SK-N-SH treated with all-trans-retinoic acid at 6 μM for 48 hours (cell line): ENCODE measurements around the gene CPVL.

Experiments used
- ATAC-seq: fragments of 200-7000 bp; cut with Tn5 transposase; 3 replicates; pipeline ENCODE4 v1.9.1; 2020; ENCODE audit warnings: mild to moderate bottlenecking, moderate library complexity
- ARNTL ChIP-seq: fragments of 450-650 bp; formaldehyde crosslinking; IDR thresholded peaks from 2 replicates; pipeline ENCODE4 v1.5.0; 2020; ENCODE audit warnings: low read depth, mild to moderate bottlenecking, moderate library complexity, borderline replicate concordance
- BACH2 ChIP-seq: fragments of 250-450 bp; sonication (Bioruptor Pico); IDR thresholded peaks from 2 replicates; pipeline ENCODE4 v1.9.0; 2021; ENCODE audit warnings: mild to moderate bottlenecking, borderline replicate concordance
- CSDC2 ChIP-seq: fragments of 250-450 bp; sonication (Bioruptor Pico); IDR thresholded peaks from 2 replicates; pipeline ENCODE4 v1.5.0; 2020; ENCODE audit warnings: mild to moderate bottlenecking, moderate library complexity
- ESRRG ChIP-seq: fragments of 250-450 bp; sonication (Bioruptor Pico); IDR thresholded peaks from 2 replicates; pipeline ENCODE4 v1.6.1; 2021; ENCODE audit warnings: mild to moderate bottlenecking
- GLIS3 ChIP-seq: fragments of 250-450 bp; sonication (Bioruptor Pico); IDR thresholded peaks from 2 replicates; pipeline ENCODE4 v1.5.0; 2020; ENCODE audit warnings: mild to moderate bottlenecking, moderate library complexity
- ISL1 ChIP-seq: fragments of 250-450 bp; sonication (Bioruptor Pico); IDR thresholded peaks from 2 replicates; pipeline ENCODE4 v2.1.2; 2022; ENCODE audit warnings: mild to moderate bottlenecking, moderate library complexity
- PATZ1 ChIP-seq: fragments of 250-450 bp; sonication (Bioruptor Pico); IDR thresholded peaks from 2 replicates; pipeline ENCODE4 v1.8.0; 2020; ENCODE audit warnings: mild to moderate bottlenecking, moderate library complexity, borderline replicate concordance
- PPARA ChIP-seq: fragments of 250-450 bp; sonication (Bioruptor Pico); IDR thresholded peaks from 2 replicates; pipeline ENCODE4 v1.5.0; 2020; ENCODE audit warnings: mild to moderate bottlenecking, borderline replicate concordance
- RARB ChIP-seq: fragments of 250-450 bp; sonication (Bioruptor Pico); IDR thresholded peaks from 2 replicates; pipeline ENCODE4 v1.8.0; 2021; ENCODE audit warnings: mild to moderate bottlenecking, moderate library complexity
- SNAI2 ChIP-seq: fragments of 250-450 bp; sonication (Bioruptor Pico); IDR thresholded peaks from 2 replicates; pipeline ENCODE4 v1.5.0; 2020; ENCODE audit warnings: mild to moderate bottlenecking, moderate library complexity
- TCF4 ChIP-seq: fragments of 250-450 bp; sonication (Bioruptor Pico); IDR thresholded peaks from 2 replicates; pipeline ENCODE4 v1.8.0; 2021; ENCODE audit warnings: mild to moderate bottlenecking, moderate library complexity, borderline replicate concordance
- TOX ChIP-seq: fragments of 250-450 bp; sonication (Bioruptor Pico); IDR thresholded peaks from 2 replicates; pipeline ENCODE4 v1.8.0; 2021; ENCODE audit warnings: mild to moderate bottlenecking, moderate library complexity, borderline replicate concordance
- ZC3H10 ChIP-seq: fragments of 250-450 bp; sonication (Bioruptor Pico); IDR thresholded peaks from 2 replicates; pipeline ENCODE4 v1.5.1; 2021; ENCODE audit warnings: mild to moderate bottlenecking, moderate library complexity
- ZFP3 ChIP-seq: fragments of 250-450 bp; sonication (Bioruptor Pico); IDR thresholded peaks from 2 replicates; pipeline ENCODE4 v1.5.0; 2020; ENCODE audit warnings: mild to moderate bottlenecking, moderate library complexity
- ZFP30 ChIP-seq: fragments of 450-650 bp; formaldehyde crosslinking; IDR thresholded peaks from 2 replicates; pipeline ENCODE4 v1.5.0; 2022; ENCODE audit warnings: mild to moderate bottlenecking, moderate library complexity
- ZNF565 ChIP-seq: fragments of 450-650 bp; formaldehyde crosslinking; conservative IDR thresholded peaks from 2 replicates; pipeline ENCODE4 v1.5.0; 2020; ENCODE audit warnings: low read depth, mild to moderate bottlenecking, moderate library complexity
- ZNF70 ChIP-seq: fragments of 450-650 bp; formaldehyde crosslinking; IDR thresholded peaks from 2 replicates; pipeline ENCODE4 v1.5.0; 2020; ENCODE audit warnings: mild to moderate bottlenecking, moderate library complexity
- ZNF8 ChIP-seq: fragments of 450-650 bp; formaldehyde crosslinking; IDR thresholded peaks from 2 replicates; pipeline ENCODE4 v1.5.0; 2020; ENCODE audit warnings: mild to moderate bottlenecking, moderate library complexity
- TF ChIP-seq, protein P1 (sequence below): fragments of 250-450 bp; sonication (Bioruptor Pico); IDR thresholded peaks from 2 replicates; pipeline ENCODE4 v1.8.0; 2021; ENCODE audit warnings: low read depth, mild to moderate bottlenecking, moderate library complexity, borderline replicate concordance
- TF ChIP-seq, protein P2 (sequence below): fragments of 250-450 bp; sonication (Bioruptor Pico); IDR thresholded peaks from 2 replicates; pipeline ENCODE4 v1.5.1; 2021; ENCODE audit warnings: mild to moderate bottlenecking, moderate library complexity
- TF ChIP-seq, protein P3 (sequence below): fragments of 250-450 bp; sonication (Bioruptor Pico); IDR thresholded peaks from 2 replicates; pipeline ENCODE4 v1.5.1; 2020; ENCODE audit warnings: low read depth, mild to moderate bottlenecking, moderate library complexity
- TF ChIP-seq, protein P4 (sequence below): fragments of 250-450 bp; sonication (Bioruptor Pico); IDR thresholded peaks from 2 replicates; pipeline ENCODE4 v1.5.0; 2020; ENCODE audit warnings: mild to moderate bottlenecking, moderate library complexity

Gene CPVL

GRCh38 chr7:29132980-29133379 is 13.4 kb downstream of the CPVL start:
- TF ChIP-seq CSDC2 (CRISPR knock-in tag), result no peak
- no peak for TF ChIP-seq ZC3H10 (CRISPR knock-in tag)
- no peak for TF ChIP-seq PPARA (CRISPR knock-in tag)
- TF ChIP-seq, all 23 proteins: peak for 0
- no peak for ATAC-seq

- TF ChIP-seq TOX (CRISPR knock-in tag), result no peak
- no peak for TF ChIP-seq ARNTL
- TF ChIP-seq, protein P1, sequence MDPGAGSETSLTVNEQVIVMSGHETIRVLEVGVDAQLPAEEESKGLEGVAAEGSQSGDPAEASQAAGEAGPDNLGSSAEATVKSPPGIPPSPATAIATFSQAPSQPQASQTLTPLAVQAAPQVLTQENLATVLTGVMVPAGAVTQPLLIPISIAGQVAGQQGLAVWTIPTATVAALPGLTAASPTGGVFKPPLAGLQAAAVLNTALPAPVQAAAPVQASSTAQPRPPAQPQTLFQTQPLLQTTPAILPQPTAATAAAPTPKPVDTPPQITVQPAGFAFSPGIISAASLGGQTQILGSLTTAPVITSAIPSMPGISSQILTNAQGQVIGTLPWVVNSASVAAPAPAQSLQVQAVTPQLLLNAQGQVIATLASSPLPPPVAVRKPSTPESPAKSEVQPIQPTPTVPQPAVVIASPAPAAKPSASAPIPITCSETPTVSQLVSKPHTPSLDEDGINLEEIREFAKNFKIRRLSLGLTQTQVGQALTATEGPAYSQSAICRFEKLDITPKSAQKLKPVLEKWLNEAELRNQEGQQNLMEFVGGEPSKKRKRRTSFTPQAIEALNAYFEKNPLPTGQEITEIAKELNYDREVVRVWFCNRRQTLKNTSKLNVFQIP (CRISPR knock-in tag), result no peak
- TF ChIP-seq, protein P2, sequence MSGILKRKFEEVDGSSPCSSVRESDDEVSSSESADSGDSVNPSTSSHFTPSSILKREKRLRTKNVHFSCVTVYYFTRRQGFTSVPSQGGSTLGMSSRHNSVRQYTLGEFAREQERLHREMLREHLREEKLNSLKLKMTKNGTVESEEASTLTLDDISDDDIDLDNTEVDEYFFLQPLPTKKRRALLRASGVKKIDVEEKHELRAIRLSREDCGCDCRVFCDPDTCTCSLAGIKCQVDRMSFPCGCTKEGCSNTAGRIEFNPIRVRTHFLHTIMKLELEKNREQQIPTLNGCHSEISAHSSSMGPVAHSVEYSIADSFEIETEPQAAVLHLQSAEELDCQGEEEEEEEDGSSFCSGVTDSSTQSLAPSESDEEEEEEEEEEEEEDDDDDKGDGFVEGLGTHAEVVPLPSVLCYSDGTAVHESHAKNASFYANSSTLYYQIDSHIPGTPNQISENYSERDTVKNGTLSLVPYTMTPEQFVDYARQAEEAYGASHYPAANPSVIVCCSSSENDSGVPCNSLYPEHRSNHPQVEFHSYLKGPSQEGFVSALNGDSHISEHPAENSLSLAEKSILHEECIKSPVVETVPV, result no peak
- TF ChIP-seq ZNF70 (CRISPR knock-in tag), result no peak
- TF ChIP-seq PPARA (CRISPR knock-in tag), result no peak
- no peak for TF ChIP-seq ESRRG (CRISPR knock-in tag)
- TF ChIP-seq ZNF565, result no peak
- TF ChIP-seq, protein P3, sequence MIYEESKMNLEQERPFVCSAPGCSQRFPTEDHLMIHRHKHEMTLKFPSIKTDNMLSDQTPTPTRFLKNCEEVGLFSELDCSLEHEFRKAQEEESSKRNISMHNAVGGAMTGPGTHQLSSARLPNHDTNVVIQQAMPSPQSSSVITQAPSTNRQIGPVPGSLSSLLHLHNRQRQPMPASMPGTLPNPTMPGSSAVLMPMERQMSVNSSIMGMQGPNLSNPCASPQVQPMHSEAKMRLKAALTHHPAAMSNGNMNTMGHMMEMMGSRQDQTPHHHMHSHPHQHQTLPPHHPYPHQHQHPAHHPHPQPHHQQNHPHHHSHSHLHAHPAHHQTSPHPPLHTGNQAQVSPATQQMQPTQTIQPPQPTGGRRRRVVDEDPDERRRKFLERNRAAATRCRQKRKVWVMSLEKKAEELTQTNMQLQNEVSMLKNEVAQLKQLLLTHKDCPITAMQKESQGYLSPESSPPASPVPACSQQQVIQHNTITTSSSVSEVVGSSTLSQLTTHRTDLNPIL (CRISPR knock-in tag), result no peak
- no peak for TF ChIP-seq ISL1 (CRISPR knock-in tag)
- TF ChIP-seq GLIS3 (CRISPR knock-in tag), result no peak
- no peak for TF ChIP-seq SNAI2 (CRISPR knock-in tag)
- TF ChIP-seq ZFP30 (CRISPR knock-in tag), result no peak
- TF ChIP-seq ZC3H10 (CRISPR knock-in tag), result no peak
- TF ChIP-seq, protein P4, sequence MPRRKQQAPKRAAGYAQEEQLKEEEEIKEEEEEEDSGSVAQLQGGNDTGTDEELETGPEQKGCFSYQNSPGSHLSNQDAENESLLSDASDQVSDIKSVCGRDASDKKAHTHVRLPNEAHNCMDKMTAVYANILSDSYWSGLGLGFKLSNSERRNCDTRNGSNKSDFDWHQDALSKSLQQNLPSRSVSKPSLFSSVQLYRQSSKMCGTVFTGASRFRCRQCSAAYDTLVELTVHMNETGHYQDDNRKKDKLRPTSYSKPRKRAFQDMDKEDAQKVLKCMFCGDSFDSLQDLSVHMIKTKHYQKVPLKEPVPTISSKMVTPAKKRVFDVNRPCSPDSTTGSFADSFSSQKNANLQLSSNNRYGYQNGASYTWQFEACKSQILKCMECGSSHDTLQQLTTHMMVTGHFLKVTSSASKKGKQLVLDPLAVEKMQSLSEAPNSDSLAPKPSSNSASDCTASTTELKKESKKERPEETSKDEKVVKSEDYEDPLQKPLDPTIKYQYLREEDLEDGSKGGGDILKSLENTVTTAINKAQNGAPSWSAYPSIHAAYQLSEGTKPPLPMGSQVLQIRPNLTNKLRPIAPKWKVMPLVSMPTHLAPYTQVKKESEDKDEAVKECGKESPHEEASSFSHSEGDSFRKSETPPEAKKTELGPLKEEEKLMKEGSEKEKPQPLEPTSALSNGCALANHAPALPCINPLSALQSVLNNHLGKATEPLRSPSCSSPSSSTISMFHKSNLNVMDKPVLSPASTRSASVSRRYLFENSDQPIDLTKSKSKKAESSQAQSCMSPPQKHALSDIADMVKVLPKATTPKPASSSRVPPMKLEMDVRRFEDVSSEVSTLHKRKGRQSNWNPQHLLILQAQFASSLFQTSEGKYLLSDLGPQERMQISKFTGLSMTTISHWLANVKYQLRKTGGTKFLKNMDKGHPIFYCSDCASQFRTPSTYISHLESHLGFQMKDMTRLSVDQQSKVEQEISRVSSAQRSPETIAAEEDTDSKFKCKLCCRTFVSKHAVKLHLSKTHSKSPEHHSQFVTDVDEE, result no peak
- TF ChIP-seq RARB, result no peak
- TF ChIP-seq BACH2 (CRISPR knock-in tag), result no peak
- no peak for TF ChIP-seq ZNF8 (CRISPR knock-in tag)
- no peak for TF ChIP-seq ZFP3
- TF ChIP-seq PATZ1 (CRISPR knock-in tag), result no peak
- TF ChIP-seq, all 23 proteins: peak for 0
- no peak for ATAC-seq
Measured at GRCh38 chr7:29131678-29132077, 14.7 kb downstream of the CPVL start.

- ATAC-seq, result no peak
Measured at GRCh38 chr7:29130096-29130495, 16.2 kb downstream of the CPVL start.

More at GRCh38 chr7:29130096-29130495, 16.2 kb downstream of the CPVL start:
- TF ChIP-seq, protein P1 (CRISPR knock-in tag), result no peak
- TF ChIP-seq, protein P2, result no peak
- TF ChIP-seq TCF4 (CRISPR knock-in tag) (no peak), ZFP30 (CRISPR knock-in tag) (no peak), ZC3H10 (CRISPR knock-in tag) (no peak), PATZ1 (CRISPR knock-in tag) (no peak), ARNTL (no peak), ZNF565 (no peak)
